T-cell (primary cell): ENCODE measurements around the gene ZNF460. TPM values are rescaled to one million over a fixed set of nuclear protein-coding genes. Genes with fewer than 3 reads are reported as not detected.

Source experiments
- ATAC-seq, 4 experiments: fragments of 200-7000 bp in 3 of 4; fragments of 150-1000 bp in 1 of 4; cut with Tn5 transposase; replicated peaks in 1 of 4; 1 replicate in 3 of 4; 2 replicates in 1 of 4; pipeline ENCODE4 v1.10.0; 2021; ENCODE audit warnings: moderate library complexity in 3 of 4, mild to moderate bottlenecking in 2 of 4, moderate number of reproducible peaks in 1 of 4
- CTCF ChIA-PET, 2 donors: fragments of 300-600 bp; sonication (Branson Sonifier 250); formaldehyde crosslinking; loops; one replicate each; lab custom pipeline; 2022; ENCODE audit warnings: antibody characterized with exemption in 2 of 2; lab: Charles Lee
- POLR2A ChIA-PET, 2 donors: fragments of 300-600 bp; sonication (Branson Sonifier 250); formaldehyde crosslinking; loops; one replicate each; lab custom pipeline; 2022; ENCODE audit warnings: antibody characterized with exemption in 2 of 2; lab: Charles Lee
- DNase-seq, 35 experiments: peaks; one replicate each; pipeline versions ENCODE4 v3.0.0 to v3.0.0-alpha.2; 2013 to 2023
- H3K27ac ChIP-seq: one replicate; pipeline ENCODE4 v1.5.1; 2013; ENCODE audit warnings: low read length
- H3K27me3 ChIP-seq, 2 experiments: replicated peaks in 1 of 2; 1 replicate in 1 of 2; 2 replicates in 1 of 2; pipeline versions ENCODE4 v1.6.1 to v1.7.0; 2013; ENCODE audit warnings: low read length in 1 of 2, mixed read lengths in 1 of 2; ENCODE audit not compliant: control insufficient read depth in 2 of 2, insufficient read depth in 2 of 2; ENCODE audit errors: extremely low read depth in 1 of 2
- H3K36me3 ChIP-seq, 2 donors: 1 replicate in 1 of 2; 2 replicates in 1 of 2; pipeline versions ENCODE4 v1.6.1 to v1.7.0; 2013; ENCODE audit warnings: low read length in 1 of 2; ENCODE audit not compliant: control insufficient read depth in 2 of 2, insufficient read depth in 1 of 2; ENCODE audit errors: extremely low read depth in 1 of 2
- H3K4me1 ChIP-seq, 2 experiments: 1 replicate in 1 of 2; 2 replicates in 1 of 2; pipeline versions ENCODE4 v1.6.1 to v1.7.0; 2013; ENCODE audit warnings: low read length in 2 of 2, mixed read lengths in 1 of 2; ENCODE audit not compliant: insufficient read depth in 2 of 2, control insufficient read depth in 1 of 2; ENCODE audit errors: extremely low read depth in 1 of 2
- H3K4me3 ChIP-seq, 2 donors: 1 replicate in 1 of 2; 2 replicates in 1 of 2; pipeline versions ENCODE4 v1.5.1 to v1.7.0; 2013; ENCODE audit warnings: mild to moderate bottlenecking in 2 of 2, low read length in 1 of 2, moderate library complexity in 1 of 2; ENCODE audit not compliant: control insufficient read depth in 1 of 2; ENCODE audit errors: extremely low read depth in 1 of 2
- H3K9me3 ChIP-seq: 2 replicates; pipeline ENCODE4 v1.7.0; 2013
- H3K27ac Mint-ChIP-seq, 2 donors: one replicate each; pipeline ENCODE4 v1.8.0; 2020 to 2021; ENCODE audit warnings: mild to moderate bottlenecking in 2 of 2, mixed read lengths in 2 of 2
- H3K27me3 Mint-ChIP-seq, 2 donors: one replicate each; pipeline ENCODE4 v1.8.0; 2021 to 2022; ENCODE audit warnings: mixed read lengths in 2 of 2
- H3K36me3 Mint-ChIP-seq: one replicate; pipeline ENCODE4 v1.8.0; 2021; ENCODE audit warnings: mixed read lengths
- H3K4me1 Mint-ChIP-seq, 3 donors: one replicate each; pipeline ENCODE4 v1.8.0; 2020 to 2022; ENCODE audit warnings: mixed read lengths in 3 of 3, mild to moderate bottlenecking in 1 of 3
- H3K4me3 Mint-ChIP-seq, 3 donors: one replicate each; pipeline ENCODE4 v1.8.0; 2020 to 2022; ENCODE audit warnings: mild to moderate bottlenecking in 3 of 3, mixed read lengths in 3 of 3, moderate library complexity in 3 of 3
- H3K9me3 Mint-ChIP-seq, 3 donors: one replicate each; pipeline ENCODE4 v1.8.0; 2020 to 2022; ENCODE audit warnings: mixed read lengths in 3 of 3
- WGBS: methylation state at CpG from one replicate; pipeline ENCODE4 v1.1.5; 2013; ENCODE audit warnings: missing lambda C conversion rate; ENCODE audit not compliant: insufficient coverage; 5-methylcytosine and 5-hydroxymethylcytosine counted together
- total RNA-seq, 35 experiments: library from RNA in 6 of 35; stranded (reverse) in 6 of 35; fragments of 120-200 nt in 1 of 35; gene quantifications; one replicate each; pipeline versions ENCODE4 v1.2.1 to v1.2.4 and lab custom pipeline; 2013 to 2026

The ZNF460 gene
- total RNA-seq: 10 to 100 TPM; 65.2 to 77.3 (median 66.0) TPM
- 66.5 TPM for total RNA-seq (2013)
- 63.2 to 216 (median 128) reads per million in 29 experiments for total RNA-seq (lab: John Stamatoyannopoulos, UW)

GRCh38 chr19:57280165-57280961 lies at the start of gene ZNF460:
TSS of gene ZNF460 (plus strand) at chr19:57280485. CDS start at chr19:57280807, 322 bp downstream.
- H3K27ac ChIP-seq: peak within 1 kb of the TSS; percentile 96
- CTCF ChIA-PET: no interaction called here
- peaks cover 20 to 34% of the 10 kb centered on the region in 2 experiments for H3K4me1 ChIP-seq
- H3K4me3 Mint-ChIP-seq: no peak within 1 kb of the TSS
- peaks cover 30 to 37% (median 32%) of the 10 kb centered on the region in 3 donors for H3K4me1 Mint-ChIP-seq
- no peak within 1 kb of the TSS for H3K27ac Mint-ChIP-seq
- peak within 1 kb of the TSS; percentile 59 to 65 for H3K4me3 ChIP-seq
- H3K36me3 ChIP-seq: peaks cover 0 to 16% of the 10 kb centered on the region in 2 donors
- ATAC-seq: peak; percentile 93 to 97 (median 96)
- POLR2A ChIA-PET: no interaction called here
- no peaks in the 10 kb centered on the region for H3K27me3 ChIP-seq
- no peaks in the 10 kb centered on the region for H3K27me3 Mint-ChIP-seq
- H3K9me3 ChIP-seq: no peaks in the 10 kb centered on the region
- under 1% methylated on average over 69 of the region's 71 CpGs for WGBS
- H3K36me3 Mint-ChIP-seq: peaks cover 33% of the 10 kb centered on the region
- peak; percentile 92 to 99 (median 96) for DNase-seq
- peaks cover 0 to 4% (median 0%) of the 10 kb centered on the region in 3 donors for H3K9me3 Mint-ChIP-seq

DNA sequence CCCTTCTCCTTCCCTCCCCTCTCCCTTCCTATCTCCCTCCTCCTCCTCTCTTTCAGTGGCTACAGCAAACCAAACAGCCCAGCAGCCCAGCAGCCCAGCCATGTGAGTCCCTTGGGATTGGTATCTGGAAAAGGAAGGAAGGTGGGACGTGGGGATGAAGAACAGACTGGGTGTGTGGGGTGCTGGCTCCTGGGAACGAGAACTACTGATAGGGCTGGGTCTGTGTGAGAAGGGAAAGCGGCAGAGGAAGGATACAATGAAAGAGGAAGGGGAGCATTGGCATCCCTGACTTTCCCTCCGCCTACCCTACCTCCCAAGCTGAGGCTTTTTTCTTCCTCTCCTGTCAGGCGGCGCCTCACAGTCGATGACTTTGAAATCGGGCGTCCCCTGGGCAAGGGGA lies 48.6 kb upstream of the ZNF460 start:
- H3K4me3 Mint-ChIP-seq: no peak overlapping the region
- Histone ChIP-seq H3K27me3 (peaks cover 0 to 18% of the 10 kb centered on the region in 2 experiments), H3K4me1 (no peaks in the 10 kb centered on the region), H3K27ac (no peak overlapping the region), H3K9me3 (no peaks in the 10 kb centered on the region), H3K36me3 (no peaks in the 10 kb centered on the region), H3K4me3 (no peak overlapping the region)
- CTCF ChIA-PET: no interaction called here
- no peaks in the 10 kb centered on the region for H3K4me1 Mint-ChIP-seq
- H3K36me3 Mint-ChIP-seq: peaks cover 6% of the 10 kb centered on the region
- H3K27ac Mint-ChIP-seq: no peak overlapping the region
- DNase-seq (no peak), ATAC-seq (no peak)
- no CpG with 5 or more reads among the region's 9 CpGs for WGBS
- POLR2A ChIA-PET: no interaction called here
- no peaks in the 10 kb centered on the region for H3K27me3 Mint-ChIP-seq
- H3K9me3 Mint-ChIP-seq: peaks cover 3 to 5% (median 4%) of the 10 kb centered on the region in 3 donors

DNA sequence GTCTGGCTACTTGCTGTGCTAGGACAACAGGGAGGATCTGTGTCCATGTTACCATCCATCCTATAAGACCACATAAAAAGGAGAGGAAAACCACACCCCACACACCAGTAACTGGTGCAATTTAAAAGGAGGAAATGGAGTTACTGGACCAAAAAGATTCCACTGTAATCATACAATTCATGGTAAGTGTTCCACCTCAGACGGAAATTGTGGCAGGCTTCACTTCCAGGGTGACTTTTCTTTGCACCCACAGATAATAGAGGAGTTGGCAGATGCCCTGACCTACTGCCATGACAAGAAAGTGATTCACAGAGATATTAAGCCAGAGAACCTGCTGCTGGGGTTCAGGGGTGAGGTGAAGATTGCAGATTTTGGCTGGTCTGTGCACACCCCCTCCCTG lies 47.1 kb upstream of the ZNF460 start:
- H3K4me1 ChIP-seq: no peaks in the 10 kb centered on the region
- Mint-ChIP-seq H3K4me3 (no peak overlapping the region), H3K4me1 (no peaks in the 10 kb centered on the region), H3K9me3 (peaks cover 0 to 2% (median 0%) of the 10 kb centered on the region in 3 donors), H3K27me3 (no peaks in the 10 kb centered on the region), H3K36me3 (peaks cover 3% of the 10 kb centered on the region), H3K27ac (no peak overlapping the region)
- no peak overlapping the region for H3K4me3 ChIP-seq
- no peak overlapping the region for H3K27ac ChIP-seq
- no peak for ATAC-seq
- peaks cover 0 to 18% of the 10 kb centered on the region in 2 experiments for H3K27me3 ChIP-seq
- no peaks in the 10 kb centered on the region for H3K9me3 ChIP-seq
- ChIA-PET CTCF (no interaction called here), POLR2A (no interaction called here)
- DNase-seq: no peak
- H3K36me3 ChIP-seq: no peaks in the 10 kb centered on the region
- no CpG with 5 or more reads among the region's 1 CpG for WGBS

DNA sequence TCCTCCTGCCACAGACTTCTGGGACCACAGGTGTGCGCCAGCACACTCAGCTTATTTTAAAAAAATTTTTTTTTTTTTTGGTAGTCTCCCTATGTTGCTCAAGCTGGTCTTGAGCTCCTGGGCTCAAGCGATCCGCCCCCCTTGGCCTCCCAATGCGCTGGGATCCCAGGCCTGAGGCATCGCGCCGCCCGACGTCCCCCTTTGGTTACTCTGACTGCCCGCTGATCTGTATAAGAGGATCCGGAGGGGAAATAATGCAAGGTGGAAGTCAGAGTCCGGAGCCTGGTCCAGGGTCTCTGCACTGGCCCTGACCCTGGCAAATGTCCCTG lies 40.3 kb upstream of the ZNF460 start:
- ChIA-PET POLR2A (interaction anchor here in 1 of 2 donors (0.7 kb wide), 1 partner anchor 766 kb away, joined by 8 read pairs; no protein-coding TSS in a partner anchor), CTCF (interaction anchor here in 1 of 2 donors (0.6 to 1.4 kb wide), 2 partner anchors 111 to 150 kb away, joined by 3 to 4 read pairs; partner anchors contain the start of genes ZNF304 and ZNF548)
- WGBS: 54% methylated on average over 12 of the region's 12 CpGs
- peaks cover 0 to 3% (median 2%) of the 10 kb centered on the region in 3 donors for H3K9me3 Mint-ChIP-seq
- H3K36me3 Mint-ChIP-seq: peaks cover 20% of the 10 kb centered on the region
- H3K27me3 ChIP-seq: no peaks in the 10 kb centered on the region
- H3K36me3 ChIP-seq: peaks cover 0 to 2% of the 10 kb centered on the region in 2 donors
- peak overlapping the region; percentile 72 to 89 for H3K4me3 ChIP-seq
- peaks cover 33 to 41% (median 38%) of the 10 kb centered on the region in 3 donors for H3K4me1 Mint-ChIP-seq
- no peak for DNase-seq
- H3K27ac ChIP-seq: peak overlapping the region; percentile 87
- ATAC-seq: peak in 2 of 4 experiments; percentile 4 to 7
- peaks cover 11 to 23% of the 10 kb centered on the region in 2 experiments for H3K4me1 ChIP-seq
- H3K4me3 Mint-ChIP-seq: peak overlapping the region; percentile 93 to 96 (median 93)
- no peaks in the 10 kb centered on the region for H3K9me3 ChIP-seq
- H3K27me3 Mint-ChIP-seq: no peaks in the 10 kb centered on the region
- peak overlapping the region; percentile 95 for H3K27ac Mint-ChIP-seq

- Histone ChIP-seq H3K9me3 (no peaks in the 10 kb centered on the region), H3K4me1 (peaks cover 11 to 23% of the 10 kb centered on the region in 2 experiments), H3K4me3 (peak within 1 kb of the TSS; percentile 72 to 89), H3K27ac (peak within 1 kb of the TSS; percentile 87), H3K36me3 (peaks cover 0 to 6% of the 10 kb centered on the region in 2 donors), H3K27me3 (no peaks in the 10 kb centered on the region)
- Mint-ChIP-seq H3K27ac (peak within 1 kb of the TSS; percentile 95), H3K36me3 (peaks cover 24% of the 10 kb centered on the region), H3K4me1 (peaks cover 33 to 44% (median 38%) of the 10 kb centered on the region in 3 donors), H3K27me3 (no peaks in the 10 kb centered on the region), H3K9me3 (peaks cover 0 to 3% (median 2%) of the 10 kb centered on the region in 3 donors), H3K4me3 (peak within 1 kb of the TSS; percentile 93 to 96 (median 93))
- CTCF ChIA-PET: interaction anchor here in 1 of 2 donors (1.4 kb wide), 1 partner anchor 110 kb away, joined by 4 read pairs; the partner anchor contains the start of gene ZNF304
- POLR2A ChIA-PET: interaction anchor here (0.7 kb wide), 2 partner anchors 137 to 765 kb away, joined by 3 to 8 read pairs; no protein-coding TSS in a partner anchor
- 2% methylated on average over 56 of the region's 61 CpGs for WGBS
- DNase-seq: peak; percentile 89 to 97 (median 95)
- peak; percentile 92 to 95 (median 94) for ATAC-seq
Measured at GRCh38 chr19:57240311-57241090, 39.8 kb upstream of the ZNF460 start, which contains the start of gene ZNF805. TSS of gene ZNF805 (plus strand) at chr19:57240632. CDS start at chr19:57240892, 260 bp downstream.
